Testis (tissue), 3 donors: ENCODE measurements around the gene ILF2. TPM values are rescaled to one million over a fixed set of nuclear protein-coding genes. Genes with fewer than 3 reads are reported as not detected.

ENCODE experiments used
- DNase-seq: peaks from one replicate; pipeline ENCODE4 v3.0.0-alpha.2; 2019
- H3K27ac ChIP-seq, 2 donors: fragments of 200-600 bp; sonication (generic); one replicate each; pipeline ENCODE4 v1.5.1; 2019
- H3K27me3 ChIP-seq: fragments of 200-600 bp; sonication (generic); one replicate; pipeline ENCODE4 v1.5.1; 2019
- H3K36me3 ChIP-seq: fragments of 200-600 bp; sonication (generic); one replicate; pipeline ENCODE4 v1.5.1; 2017; ENCODE audit warnings: low read depth; ENCODE audit errors: missing control alignments
- H3K4me1 ChIP-seq: fragments of 200-600 bp; sonication (generic); one replicate; pipeline ENCODE4 v1.5.1; 2019
- H3K4me3 ChIP-seq, 2 donors: fragments of 200-600 bp; sonication (generic); one replicate each; pipeline ENCODE4 v1.5.1; 2017 to 2019
- H3K9me3 ChIP-seq: fragments of 200-600 bp; sonication (generic); one replicate; pipeline ENCODE4 v1.5.1; 2017
- CTCF ChIP-seq, 3 experiments: fragments of 450-650 bp in 2 of 3; fragments of 200-600 bp in 1 of 3; sonication (generic) in 1 of 3; IDR thresholded peaks; one replicate each; pipeline ENCODE4 v1.5.1; 2016 to 2019; ENCODE audit warnings: antibody characterized with exemption in 3 of 3, mild to moderate bottlenecking in 2 of 3, moderate library complexity in 1 of 3
- POLR2A ChIP-seq: fragments of 450-650 bp; IDR thresholded peaks from one replicate; pipeline ENCODE4 v1.6.1; 2017; ENCODE audit warnings: antibody characterized with exemption, mild to moderate bottlenecking, moderate library complexity
- WGBS, 2 donors: methylation state at CpG; one replicate each; pipeline ENCODE4 v1.1.5; 2018; 5-methylcytosine and 5-hydroxymethylcytosine counted together
- intact Hi-C: fragments of 100-400 bp; cut with DNase I; formaldehyde crosslinking; loops from one replicate; pipeline ENCODE4 v1.15.1; 2023; ENCODE audit warnings: low total_unique reads
- polyA plus RNA-seq: library from polyadenylated mRNA; stranded (reverse); fragments of 350-450 nt; fragmentation: Illumina TruSeq; extraction: RNeasy Lipid Tissue Mini Kit (QIAGEN cat#74804); gene quantifications from one replicate; pipeline ENCODE4 v1.2.3, GENCODE V29; 2014; ENCODE audit warnings: low read depth, low replicate concordance; ENCODE audit not compliant: insufficient read depth
- total RNA-seq, 2 donors: library from RNA; depleted of rRNA; stranded (reverse); fragments of >200 nt; gene quantifications; one replicate each; pipeline ENCODE4 v1.2.3, GENCODE V29; 2016

Gene ILF2
- total and polyA plus RNA-seq, 3 donors from 2014 or later = 150 to 295 (median 153) TPM

GRCh38 chr1:153655333-153655732, 15.5 kb downstream of the ILF2 start:
- no peaks in the 10 kb centered on the region for H3K36me3 ChIP-seq
- no peak for DNase-seq
- H3K4me1 ChIP-seq = peaks cover 5% of the 10 kb centered on the region
- no peak overlapping the region for H3K27ac ChIP-seq
- H3K27me3 ChIP-seq = no peaks in the 10 kb centered on the region
- 89 to 92% methylated on average over 3 of the region's 3 CpGs for WGBS, 2 donors
- intact Hi-C loops = no loop called here
- H3K4me3 ChIP-seq = no peak overlapping the region
- no peaks in the 10 kb centered on the region for H3K9me3 ChIP-seq
- TF ChIP-seq CTCF (IDR thresholded peaks at IDR 0.05) (no peak), POLR2A (no peak)

GRCh38 chr1:153652805-153653500, 17.8 kb downstream of the ILF2 start:
- H3K4me1 ChIP-seq = no peaks in the 10 kb centered on the region
- H3K27me3 ChIP-seq = no peaks in the 10 kb centered on the region
- DNase-seq = no peak
- intact Hi-C loops = no loop called here
- peak overlapping the region in 1 of 2 donors; percentile 1 for H3K27ac ChIP-seq
- no peaks in the 10 kb centered on the region for H3K36me3 ChIP-seq
- WGBS, 2 donors = 67 to 68% methylated on average over 3 of the region's 3 CpGs
- H3K4me3 ChIP-seq = no peak overlapping the region
- TF ChIP-seq POLR2A (no peak), CTCF (IDR thresholded peaks at IDR 0.05) (no peak)
- no peaks in the 10 kb centered on the region for H3K9me3 ChIP-seq

GRCh38 chr1:153651771-153652170, 19.0 kb downstream of the ILF2 start:
- intact Hi-C loops = no loop called here
- WGBS, 2 donors = 74 to 100% methylated on average over 1 of the region's 1 CpG
- no peaks in the 10 kb centered on the region for H3K36me3 ChIP-seq
- no peaks in the 10 kb centered on the region for H3K27me3 ChIP-seq
- DNase-seq = no peak
- no peaks in the 10 kb centered on the region for H3K9me3 ChIP-seq
- H3K4me3 ChIP-seq = no peak overlapping the region
- no peak for TF ChIP-seq POLR2A
- TF ChIP-seq CTCF (IDR thresholded peaks at IDR 0.05) = no peak
- H3K27ac ChIP-seq = no peak overlapping the region
- H3K4me1 ChIP-seq = no peaks in the 10 kb centered on the region

GRCh38 chr1:153649863-153650235, 20.9 kb downstream of the ILF2 start:
- intact Hi-C loops = no loop called here

More at GRCh38 chr1:153649863-153650235, 20.9 kb downstream of the ILF2 start:
- Histone ChIP-seq H3K27ac (no peak overlapping the region), H3K9me3 (no peaks in the 10 kb centered on the region), H3K27me3 (no peaks in the 10 kb centered on the region), H3K36me3 (no peaks in the 10 kb centered on the region), H3K4me1 (peaks cover under 1% of the 10 kb centered on the region), H3K4me3 (no peak overlapping the region)
- WGBS, 2 donors = 83 to 91% methylated on average over 2 of the region's 2 CpGs
- TF ChIP-seq CTCF (IDR thresholded peaks at IDR 0.05) = no peak
- no peak for TF ChIP-seq POLR2A
- no peak for DNase-seq
